Hepatocyte (in vitro differentiated cells): Measurements from ENCODE around the gene F11R.
"Not testable (repeated sequence)": the region's sequence is repeated elsewhere in the genome, so short reads cannot be mapped to it uniquely, and the experiment has no call there.

Source experiments
- CTCF ChIP-seq: fragments of 200-600 bp; sonication (generic); IDR thresholded peaks from 2 replicates; pipeline ENCODE4 v1.5.1; 2016; ENCODE audit warnings: antibody characterized with exemption, mild to moderate bottlenecking; ENCODE audit not compliant: poor library complexity
- EZH2 ChIP-seq: fragments of 200-600 bp; sonication (generic); IDR thresholded peaks from 2 replicates; pipeline ENCODE4 v1.6.1; 2016; ENCODE audit warnings: antibody characterized with exemption, mild to moderate bottlenecking, borderline replicate concordance
- EZH2phosphoT487 ChIP-seq: fragments of 200-600 bp; sonication (generic); IDR thresholded peaks from one replicate; pipeline ENCODE4 v1.6.1; 2018; ENCODE audit warnings: antibody characterized with exemption, mild to moderate bottlenecking, low read depth, moderate library complexity; ENCODE audit not compliant: unreplicated experiment, severe bottlenecking

DNA sequence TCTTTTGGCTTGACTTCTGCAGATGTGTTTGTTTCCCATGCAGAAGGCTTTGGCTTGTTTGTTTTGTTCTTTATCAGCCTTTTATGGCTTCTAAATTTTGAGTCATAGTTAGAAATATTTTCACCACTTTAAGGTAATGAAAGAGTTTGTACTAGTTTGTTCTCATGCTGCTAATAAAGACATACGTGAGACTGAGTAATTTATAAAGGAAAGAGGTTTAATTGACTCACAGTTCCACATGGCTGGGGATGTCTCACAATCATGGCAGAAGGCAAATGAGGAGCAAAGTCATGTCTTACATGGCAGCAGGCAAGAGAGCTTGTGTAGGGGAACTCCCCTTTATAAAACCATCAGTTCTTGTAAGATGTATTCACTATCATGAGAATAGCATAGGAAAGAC, 6.0 kb upstream of the F11R start:
- TF ChIP-seq CTCF, EZH2, EZH2phosphoT487: not testable (repeated sequence)
